Endothelial cell of hepatic sinusoid (primary cell): Measurements from ENCODE around the gene ANP32D.
"Not testable (repeated sequence)": the region's sequence is repeated elsewhere in the genome, so short reads cannot be mapped to it uniquely, and the experiment has no call there.

Source experiments
- in situ Hi-C: cut with HindIII; loops from 2 replicates; pipeline ENCODE4 v1.10.0; 2017; ENCODE audit warnings: low sequenced_read_pairs

Gene ANP32D

GRCh38 chr12:48472259-48472658 is at the start of gene ANP32D:
ANP32D (plus strand) TSS chr12:48472559; CDS start chr12:48472665, 106 bp downstream.
- in situ Hi-C loops, result no loop called here

GRCh38 chr12:48423171-48423570 is 49.2 kb upstream of the ANP32D start:
- in situ Hi-C loops, result no loop called here

GRCh38 chr12:48424644-48425043 is 47.7 kb upstream of the ANP32D start:
- in situ Hi-C loops, result no loop called here

GRCh38 chr12:48434016-48434415 is 38.3 kb upstream of the ANP32D start:
- in situ Hi-C loops, result not testable (repeated sequence)

GRCh38 chr12:48441069-48441468 is 31.3 kb upstream of the ANP32D start:
- in situ Hi-C loops, result no loop called here

- in situ Hi-C loops, result no loop called here
These were observed 30.0 kb upstream of the ANP32D start for GRCh38 chr12:48442179-48442847.

GRCh38 chr12:48445538-48445937 is 26.8 kb upstream of the ANP32D start:
- in situ Hi-C loops, result no loop called here

GRCh38 chr12:48446161-48446776 is 26.1 kb upstream of the ANP32D start:
- in situ Hi-C loops, result no loop called here

GRCh38 chr12:48447755-48448154 is 24.6 kb upstream of the ANP32D start:
- in situ Hi-C loops, result no loop called here

GRCh38 chr12:48451372-48451771 is 21.0 kb upstream of the ANP32D start:
- in situ Hi-C loops, result no loop called here

GRCh38 chr12:48452961-48453360 is 19.4 kb upstream of the ANP32D start:
- in situ Hi-C loops, result not testable (repeated sequence)

GRCh38 chr12:48454667-48455066 is 17.7 kb upstream of the ANP32D start:
- in situ Hi-C loops, result no loop called here

GRCh38 chr12:48455116-48455515 is 17.2 kb upstream of the ANP32D start:
- in situ Hi-C loops, result no loop called here

- in situ Hi-C loops, result no loop called here
These were observed 13.1 kb upstream of the ANP32D start for GRCh38 chr12:48459259-48459658.

- in situ Hi-C loops, result not testable (repeated sequence)
These were observed 3.3 kb upstream of the ANP32D start for GRCh38 chr12:48469027-48469426.

GRCh38 chr12:48473061-48473460 is 702 bp downstream of the ANP32D start:
- in situ Hi-C loops, result no loop called here

- in situ Hi-C loops, result not testable (repeated sequence)
These were observed 2.1 kb downstream of the ANP32D start for GRCh38 chr12:48474497-48474896.

GRCh38 chr12:48482198-48482597 is 9.8 kb downstream of the ANP32D start, which contains the start of gene C12orf54:
C12orf54 (plus strand) TSS chr12:48482498; CDS start chr12:48483297, 799 bp downstream.
- in situ Hi-C loops, result no loop called here

GRCh38 chr12:48482930-48483329 is 10.6 kb downstream of the ANP32D start:
- in situ Hi-C loops, result no loop called here

- in situ Hi-C loops, result no loop called here
These were observed 13.9 kb downstream of the ANP32D start for GRCh38 chr12:48486261-48486660.

- in situ Hi-C loops, result no loop called here
These were observed 14.3 kb downstream of the ANP32D start for GRCh38 chr12:48486679-48487078.

- in situ Hi-C loops, result no loop called here
These were observed 16.7 kb downstream of the ANP32D start for GRCh38 chr12:48489012-48489411.
